UCSD-AML1 (cell line): ENCODE measurements around the gene UST.
"Not testable (repeated sequence)": the region's sequence is repeated elsewhere in the genome, so short reads cannot be mapped to it uniquely, and the experiment has no call there.

Experiments used
- DNase-seq: peaks from one replicate; lab custom pipeline; 2025; ENCODE audit not compliant: unreplicated experiment; lab: John Stamatoyannopoulos, UW

The UST gene

GRCh38 chr6:149103950-149104349, 357.1 kb downstream of the UST start:
- not testable (repeated sequence) for DNase-seq

GRCh38 chr6:149107520-149107919, 360.7 kb downstream of the UST start:
- no peak for DNase-seq

- no peak for DNase-seq
Measured at GRCh38 chr6:149108038-149108748, 361.4 kb downstream of the UST start.

GRCh38 chr6:149108749-149109100, 361.9 kb downstream of the UST start:
- DNase-seq = no peak

- no peak for DNase-seq
Measured at GRCh38 chr6:149109397-149110070, 362.7 kb downstream of the UST start.

- no peak for DNase-seq
Measured at GRCh38 chr6:149111556-149112115, 364.8 kb downstream of the UST start.

- no peak for DNase-seq
Measured at GRCh38 chr6:149112976-149113375, 366.1 kb downstream of the UST start.

- no peak for DNase-seq
Measured at GRCh38 chr6:149114167-149114566, 367.3 kb downstream of the UST start.

GRCh38 chr6:149118737-149119653, 372.2 kb downstream of the UST start:
- peak; percentile 32 for DNase-seq

- DNase-seq = no peak
Measured at GRCh38 chr6:149122850-149123821, 376.3 kb downstream of the UST start.

GRCh38 chr6:149125309-149125708, 378.5 kb downstream of the UST start:
- DNase-seq = no peak
